ENCODE measurements around the gene CTNNBIP1. TPM values are rescaled to one million over a fixed set of nuclear protein-coding genes. Genes with fewer than 3 reads are reported as not detected.

Gene CTNNBIP1
- total RNA-seq, 1 donor from 2014 or later, result 44.7 TPM

GRCh38 chr1:9848022-9848421, 62.0 kb downstream of the CTNNBIP1 start:
- Histone ChIP-seq H3K36me3 (peaks cover 0 to 5% of the 10 kb centered on the region in 2 donors), H3K27me3 (no peaks in the 10 kb centered on the region), H3K9me3 (no peaks in the 10 kb centered on the region), H3K4me3 (no peak overlapping the region), H3K27ac (no peak overlapping the region), H3K4me1 (peaks cover 18% of the 10 kb centered on the region)
- intact Hi-C loops (cut with DNase I), result no loop called here
- TF ChIP-seq CTCF (IDR thresholded peaks at IDR 0.05) (no peak), POLR2A (IDR thresholded peaks at IDR 0.05) (no peak), POLR2AphosphoS5 (IDR thresholded peaks at IDR 0.05; ENCODE audit: insufficient read depth in 1 of 2, low read depth in 1 of 2) (no peak)
- no peak for DNase-seq (ENCODE audit: extremely low spot score in 2 of 2)

GRCh38 chr1:9847269-9847668, 62.8 kb downstream of the CTNNBIP1 start:
- no peak for TF ChIP-seq POLR2AphosphoS5 (IDR thresholded peaks at IDR 0.05; ENCODE audit: insufficient read depth in 1 of 2, low read depth in 1 of 2)
- no peak for TF ChIP-seq POLR2A (IDR thresholded peaks at IDR 0.05)
- TF ChIP-seq CTCF (IDR thresholded peaks at IDR 0.05), result no peak
- no peaks in the 10 kb centered on the region for H3K27me3 ChIP-seq
- H3K36me3 ChIP-seq, result peaks cover 0 to 5% of the 10 kb centered on the region in 2 donors
- no peak for DNase-seq (ENCODE audit: extremely low spot score in 2 of 2)
- no peak overlapping the region for H3K27ac ChIP-seq
- no peaks in the 10 kb centered on the region for H3K9me3 ChIP-seq
- no peak overlapping the region for H3K4me3 ChIP-seq
- intact Hi-C loops (cut with DNase I), result no loop called here
- peaks cover 25% of the 10 kb centered on the region for H3K4me1 ChIP-seq

- DNase-seq (ENCODE audit: extremely low spot score in 2 of 2), result no peak
- H3K4me1 ChIP-seq, result peaks cover 27% of the 10 kb centered on the region
- H3K4me3 ChIP-seq, result no peak overlapping the region
- H3K27ac ChIP-seq, result no peak overlapping the region
- intact Hi-C loops (cut with DNase I), result no loop called here
- H3K9me3 ChIP-seq, result no peaks in the 10 kb centered on the region
- TF ChIP-seq POLR2AphosphoS5 (IDR thresholded peaks at IDR 0.05; ENCODE audit: insufficient read depth in 1 of 2, low read depth in 1 of 2) (no peak), POLR2A (IDR thresholded peaks at IDR 0.05) (no peak), CTCF (IDR thresholded peaks at IDR 0.05) (no peak)
- no peaks in the 10 kb centered on the region for H3K27me3 ChIP-seq
- H3K36me3 ChIP-seq, result peaks cover 0 to 5% of the 10 kb centered on the region in 2 donors
These were observed 63.4 kb downstream of the CTNNBIP1 start for GRCh38 chr1:9846611-9847171.

GRCh38 chr1:9845914-9846313, 64.2 kb downstream of the CTNNBIP1 start:
- intact Hi-C loops (cut with DNase I), result no loop called here
- Histone ChIP-seq H3K36me3 (peaks cover 0 to 5% of the 10 kb centered on the region in 2 donors), H3K9me3 (no peaks in the 10 kb centered on the region), H3K4me3 (no peak overlapping the region), H3K27ac (no peak overlapping the region), H3K27me3 (no peaks in the 10 kb centered on the region), H3K4me1 (peaks cover 27% of the 10 kb centered on the region)
- DNase-seq (ENCODE audit: extremely low spot score in 2 of 2), result no peak
- TF ChIP-seq POLR2A (IDR thresholded peaks at IDR 0.05) (no peak), CTCF (IDR thresholded peaks at IDR 0.05) (no peak), POLR2AphosphoS5 (IDR thresholded peaks at IDR 0.05; ENCODE audit: insufficient read depth in 1 of 2, low read depth in 1 of 2) (no peak)

GRCh38 chr1:9844756-9845155, 65.3 kb downstream of the CTNNBIP1 start:
- TF ChIP-seq POLR2AphosphoS5 (IDR thresholded peaks at IDR 0.05; ENCODE audit: insufficient read depth in 1 of 2, low read depth in 1 of 2) (no peak), POLR2A (IDR thresholded peaks at IDR 0.05) (no peak), CTCF (IDR thresholded peaks at IDR 0.05) (no peak)
- H3K36me3 ChIP-seq, result peaks cover 0 to 5% of the 10 kb centered on the region in 2 donors
- intact Hi-C loops (cut with DNase I), result no loop called here
- H3K27ac ChIP-seq, result no peak overlapping the region
- peak in 1 of 2 donors; percentile 60 for DNase-seq (ENCODE audit: extremely low spot score in 2 of 2)
- peaks cover 29% of the 10 kb centered on the region for H3K4me1 ChIP-seq
- H3K9me3 ChIP-seq, result no peaks in the 10 kb centered on the region
- no peaks in the 10 kb centered on the region for H3K27me3 ChIP-seq
- no peak overlapping the region for H3K4me3 ChIP-seq
